OCI-LY3 (cell line): Measurements from ENCODE around the gene IFT43.

ENCODE experiments used
- EZH2phosphoT487 ChIP-seq: fragments of 200-600 bp; shearing (Covaris generic); IDR thresholded peaks from 2 replicates; pipeline ENCODE4 v1.6.1; 2018; ENCODE audit warnings: antibody characterized with exemption, mixed run types, low read depth
- TF ChIP-seq, protein P1 (sequence below): fragments of 200-600, 300-600 bp; sonication (generic); IDR thresholded peaks from 2 replicates; pipeline ENCODE4 v1.5.1; 2014; ENCODE audit warnings: antibody characterized with exemption, low read length, low read depth

DNA sequence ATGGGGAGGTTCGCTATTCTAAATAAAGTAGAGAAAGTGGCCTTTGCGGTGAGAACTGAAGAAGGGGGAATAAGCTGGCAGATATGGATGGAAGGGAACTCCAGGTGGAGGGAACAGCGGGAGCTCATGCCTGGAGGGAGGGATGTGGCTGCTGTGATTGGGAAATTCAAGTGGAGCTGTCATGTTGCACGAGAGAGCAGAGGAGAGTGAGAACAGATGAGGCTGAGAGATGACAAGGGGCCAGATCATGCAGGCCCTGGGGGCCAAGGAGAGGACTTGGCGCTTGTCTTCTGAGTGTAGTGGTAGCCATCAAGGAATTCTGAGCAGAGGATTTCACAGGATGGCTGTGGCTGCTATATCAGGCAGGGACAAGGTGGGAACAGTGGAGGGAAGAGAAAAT is 38.8 kb upstream of the IFT43 start:
- TF ChIP-seq, protein P1, sequence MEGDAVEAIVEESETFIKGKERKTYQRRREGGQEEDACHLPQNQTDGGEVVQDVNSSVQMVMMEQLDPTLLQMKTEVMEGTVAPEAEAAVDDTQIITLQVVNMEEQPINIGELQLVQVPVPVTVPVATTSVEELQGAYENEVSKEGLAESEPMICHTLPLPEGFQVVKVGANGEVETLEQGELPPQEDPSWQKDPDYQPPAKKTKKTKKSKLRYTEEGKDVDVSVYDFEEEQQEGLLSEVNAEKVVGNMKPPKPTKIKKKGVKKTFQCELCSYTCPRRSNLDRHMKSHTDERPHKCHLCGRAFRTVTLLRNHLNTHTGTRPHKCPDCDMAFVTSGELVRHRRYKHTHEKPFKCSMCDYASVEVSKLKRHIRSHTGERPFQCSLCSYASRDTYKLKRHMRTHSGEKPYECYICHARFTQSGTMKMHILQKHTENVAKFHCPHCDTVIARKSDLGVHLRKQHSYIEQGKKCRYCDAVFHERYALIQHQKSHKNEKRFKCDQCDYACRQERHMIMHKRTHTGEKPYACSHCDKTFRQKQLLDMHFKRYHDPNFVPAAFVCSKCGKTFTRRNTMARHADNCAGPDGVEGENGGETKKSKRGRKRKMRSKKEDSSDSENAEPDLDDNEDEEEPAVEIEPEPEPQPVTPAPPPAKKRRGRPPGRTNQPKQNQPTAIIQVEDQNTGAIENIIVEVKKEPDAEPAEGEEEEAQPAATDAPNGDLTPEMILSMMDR = no peak
- TF ChIP-seq EZH2phosphoT487 = no peak
